Measurements from ENCODE around the gene CDX1.
"Not testable (repeated sequence)": the region's sequence is repeated elsewhere in the genome, so short reads cannot be mapped to it uniquely, and the experiment has no call there.

Gene CDX1

DNA sequence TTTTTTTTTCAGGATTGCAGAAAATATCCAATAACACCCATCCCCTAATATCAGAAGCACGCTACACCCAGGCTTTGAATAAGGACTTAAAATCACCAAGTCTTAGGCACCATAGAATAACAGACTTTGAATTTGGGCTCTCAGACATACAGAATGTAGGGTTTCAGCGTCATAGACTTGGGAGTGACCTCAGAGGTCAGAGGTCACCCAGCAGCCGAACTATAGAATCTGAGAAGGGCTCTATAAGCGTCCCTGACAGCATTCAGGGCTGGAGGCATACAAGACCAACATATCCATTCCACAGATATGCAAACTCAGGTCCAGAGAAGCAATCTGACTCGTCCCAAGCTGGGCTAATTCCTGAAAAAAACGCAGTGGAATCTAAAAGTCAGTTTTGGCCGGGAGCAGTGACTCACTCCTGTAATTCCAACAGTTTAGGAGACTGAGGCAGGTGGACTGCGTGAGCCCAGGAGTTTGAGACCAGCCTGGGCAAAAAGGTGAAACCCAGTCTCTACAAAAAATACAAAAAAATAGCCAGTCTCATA lies 58.0 kb downstream of the CDX1 start:
- DNase-seq (ENCODE audit: low read depth in 2 of 3, low spot score in 1 of 3) = no peak

DNA sequence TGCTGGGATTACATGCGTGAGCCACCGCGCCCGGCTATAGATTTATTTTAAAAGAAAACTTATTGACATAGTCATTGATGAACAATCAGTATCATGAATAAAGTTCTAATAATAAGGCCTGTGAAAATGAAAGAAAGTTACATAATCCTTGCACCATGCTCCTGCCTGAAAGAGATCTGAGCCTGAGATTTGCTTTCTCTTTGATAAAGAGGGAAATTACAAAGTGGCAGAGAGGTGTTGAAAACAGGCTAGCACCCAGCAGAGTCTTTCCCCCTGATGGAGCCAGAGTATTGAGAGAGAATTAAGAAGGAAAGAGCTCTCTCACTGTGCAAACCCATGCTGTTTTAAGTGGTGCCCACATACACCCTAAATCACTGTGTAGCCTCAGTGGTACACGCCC lies 60.5 kb downstream of the CDX1 start:
- no peak for DNase-seq (ENCODE audit: low read depth in 2 of 3, low spot score in 1 of 3)

DNA sequence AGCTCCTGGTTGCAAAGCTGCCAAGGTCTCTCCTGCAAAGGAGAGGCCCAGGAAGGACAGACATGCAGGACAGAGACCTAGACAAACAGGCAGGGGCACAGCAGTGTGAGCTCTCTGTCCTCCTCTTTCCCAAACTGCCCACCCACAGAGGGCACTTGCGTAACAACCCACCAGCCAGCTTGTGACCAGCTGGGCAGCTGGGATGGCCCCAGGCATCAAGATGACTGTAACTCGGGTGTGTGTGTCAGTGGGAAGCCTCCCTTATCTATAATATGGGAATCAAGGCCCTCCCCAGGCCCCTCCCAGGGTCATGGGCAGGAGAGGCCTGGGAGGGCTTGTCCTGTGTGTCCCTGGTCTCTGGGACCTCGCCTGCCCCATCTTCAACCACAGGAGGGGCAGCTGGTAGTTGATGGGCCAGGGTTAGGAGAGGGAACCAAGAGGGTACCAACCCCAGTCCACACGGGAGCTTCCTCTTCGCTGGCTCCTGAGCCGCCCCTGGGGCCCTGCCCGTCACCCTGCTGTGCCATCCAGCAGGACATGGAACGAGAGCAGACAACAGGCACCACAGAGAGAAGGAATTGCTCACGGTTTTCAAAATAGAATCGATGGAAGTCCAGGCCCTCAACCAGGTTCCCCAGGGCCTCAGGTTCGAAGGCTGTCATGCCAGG lies 61.2 kb downstream of the CDX1 start:
- no peak for DNase-seq (ENCODE audit: low read depth in 2 of 3, low spot score in 1 of 3)

DNA sequence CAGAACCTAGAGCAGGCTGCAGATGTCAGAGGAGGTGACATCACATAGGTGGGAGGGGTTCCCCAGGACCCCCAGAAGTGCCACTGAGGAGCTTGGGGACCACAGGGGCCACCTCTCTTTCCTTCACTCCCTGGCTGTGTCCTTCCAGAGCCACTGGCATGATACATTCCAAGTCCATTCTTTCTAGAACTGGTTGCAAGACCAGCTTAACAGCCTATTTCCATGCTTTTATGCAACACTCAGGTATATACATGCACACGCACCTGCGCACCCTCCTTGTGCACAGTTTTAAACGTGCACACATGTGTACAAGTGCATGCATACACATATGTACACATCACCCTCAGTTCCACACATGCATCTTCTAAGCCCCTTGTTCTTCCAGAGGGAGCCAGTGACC lies 63.0 kb downstream of the CDX1 start:
- no peak for DNase-seq (ENCODE audit: low read depth in 2 of 3, low spot score in 1 of 3)

DNA sequence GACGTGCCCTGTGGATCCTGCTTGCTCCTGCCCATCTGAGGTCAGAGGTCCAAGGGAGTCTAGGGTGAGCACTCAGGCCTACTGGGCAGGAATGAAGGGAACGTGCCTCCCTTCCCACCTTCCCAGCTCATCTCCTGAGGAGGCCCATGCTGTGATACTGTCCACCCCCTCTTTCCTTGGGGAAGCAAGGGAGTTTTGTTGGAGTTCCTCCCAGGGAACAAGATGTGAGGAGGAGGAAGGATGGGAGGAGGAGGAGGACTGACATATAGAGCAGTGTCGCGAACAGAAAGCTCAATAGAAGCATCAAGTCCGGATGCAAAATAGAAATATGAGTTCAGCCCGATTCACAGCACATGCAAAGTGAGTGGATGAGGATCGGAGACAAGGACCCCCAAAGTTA lies 64.3 kb downstream of the CDX1 start:
- no peak for DNase-seq (ENCODE audit: low read depth in 2 of 3, low spot score in 1 of 3)

DNA sequence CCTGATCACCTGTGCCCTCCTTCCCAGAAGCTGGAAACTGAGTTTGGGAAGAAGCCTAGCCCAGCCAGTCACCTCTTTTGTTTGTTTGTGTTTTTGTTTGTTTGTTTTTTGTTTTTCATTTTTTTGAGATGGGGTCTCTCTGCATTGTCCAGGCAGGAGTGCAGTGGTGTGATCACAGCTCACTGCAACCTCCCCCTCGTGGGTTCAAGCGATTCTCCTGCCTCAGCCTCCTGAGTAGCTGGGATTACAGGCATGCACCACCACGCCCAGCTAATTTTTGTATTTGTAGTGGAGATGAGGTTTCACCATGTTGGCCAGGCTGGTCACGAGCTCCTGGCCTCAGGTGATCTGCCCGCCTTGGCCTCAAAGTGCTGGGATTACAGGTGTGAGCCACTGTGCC lies 67.1 kb downstream of the CDX1 start:
- not testable (repeated sequence) for DNase-seq (ENCODE audit: low read depth in 2 of 3, low spot score in 1 of 3)
